Measurements from ENCODE around the gene TBC1D8. TPM values are rescaled to one million over a fixed set of nuclear protein-coding genes. Genes with fewer than 3 reads are reported as not detected.

The TBC1D8 gene
- total RNA-seq, 5 donors from 2014 or later (not counting 1 experiment from before 2014, with no cell fraction given) = 0.40 to 2.1 (median 2.0) TPM

DNA sequence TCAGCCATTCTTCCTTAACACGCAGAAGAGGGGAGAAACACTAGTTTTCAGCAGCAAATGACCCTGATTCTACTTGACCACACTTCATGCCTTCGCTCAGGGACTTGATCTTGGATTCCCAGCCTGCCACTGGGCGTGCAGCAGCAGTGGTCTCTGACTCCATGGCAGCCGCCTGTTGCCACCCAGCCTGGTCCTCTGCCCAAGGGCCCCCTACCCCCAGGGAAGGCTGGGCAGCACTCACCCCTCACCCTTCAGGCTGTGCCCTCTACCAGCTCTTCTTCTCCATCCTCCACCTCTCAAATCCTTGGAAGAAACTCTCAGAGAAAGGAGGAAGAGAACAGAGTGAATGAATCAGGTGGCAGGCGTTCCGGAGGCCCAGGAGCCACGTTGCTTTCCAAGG lies 181.2 kb downstream of the TBC1D8 start:
- POLR2A ChIA-PET = no interaction called here
- no peak overlapping the region for H3K4me3 ChIP-seq (ENCODE audit: control insufficient read depth in 1 of 2, extremely low read depth in 1 of 2, low read length in 1 of 2)
- 86% methylated on average over 7 of the region's 7 CpGs for WGBS (ENCODE audit: insufficient coverage)
- H3K27ac ChIP-seq (ENCODE audit: low read length) = no peak overlapping the region
- Mint-ChIP-seq H3K9me3 (no peaks in the 10 kb centered on the region), H3K4me3 (no peak overlapping the region), H3K27ac (no peak overlapping the region), H3K27me3 (peaks cover 0 to 3% of the 10 kb centered on the region in 2 donors), H3K4me1 (no peaks in the 10 kb centered on the region), H3K36me3 (no peaks in the 10 kb centered on the region)
- H3K9me3 ChIP-seq = no peaks in the 10 kb centered on the region
- H3K36me3 ChIP-seq (ENCODE audit: control insufficient read depth in 2 of 2, extremely low read depth in 1 of 2, insufficient read depth in 1 of 2, low read length in 1 of 2) = no peaks in the 10 kb centered on the region
- H3K27me3 ChIP-seq (replicated peaks in 1 of 2; ENCODE audit: control insufficient read depth in 2 of 2, extremely low read depth in 1 of 2, insufficient read depth in 2 of 2, low read length in 1 of 2) = peaks cover 0 to 17% of the 10 kb centered on the region in 2 experiments
- ATAC-seq (replicated peaks in 1 of 4) (no peak), DNase-seq (no peak)
- CTCF ChIA-PET = no interaction called here
- H3K4me1 ChIP-seq (ENCODE audit: control insufficient read depth in 1 of 2, extremely low read depth in 1 of 2, insufficient read depth in 2 of 2, low read length in 2 of 2) = no peaks in the 10 kb centered on the region

DNA sequence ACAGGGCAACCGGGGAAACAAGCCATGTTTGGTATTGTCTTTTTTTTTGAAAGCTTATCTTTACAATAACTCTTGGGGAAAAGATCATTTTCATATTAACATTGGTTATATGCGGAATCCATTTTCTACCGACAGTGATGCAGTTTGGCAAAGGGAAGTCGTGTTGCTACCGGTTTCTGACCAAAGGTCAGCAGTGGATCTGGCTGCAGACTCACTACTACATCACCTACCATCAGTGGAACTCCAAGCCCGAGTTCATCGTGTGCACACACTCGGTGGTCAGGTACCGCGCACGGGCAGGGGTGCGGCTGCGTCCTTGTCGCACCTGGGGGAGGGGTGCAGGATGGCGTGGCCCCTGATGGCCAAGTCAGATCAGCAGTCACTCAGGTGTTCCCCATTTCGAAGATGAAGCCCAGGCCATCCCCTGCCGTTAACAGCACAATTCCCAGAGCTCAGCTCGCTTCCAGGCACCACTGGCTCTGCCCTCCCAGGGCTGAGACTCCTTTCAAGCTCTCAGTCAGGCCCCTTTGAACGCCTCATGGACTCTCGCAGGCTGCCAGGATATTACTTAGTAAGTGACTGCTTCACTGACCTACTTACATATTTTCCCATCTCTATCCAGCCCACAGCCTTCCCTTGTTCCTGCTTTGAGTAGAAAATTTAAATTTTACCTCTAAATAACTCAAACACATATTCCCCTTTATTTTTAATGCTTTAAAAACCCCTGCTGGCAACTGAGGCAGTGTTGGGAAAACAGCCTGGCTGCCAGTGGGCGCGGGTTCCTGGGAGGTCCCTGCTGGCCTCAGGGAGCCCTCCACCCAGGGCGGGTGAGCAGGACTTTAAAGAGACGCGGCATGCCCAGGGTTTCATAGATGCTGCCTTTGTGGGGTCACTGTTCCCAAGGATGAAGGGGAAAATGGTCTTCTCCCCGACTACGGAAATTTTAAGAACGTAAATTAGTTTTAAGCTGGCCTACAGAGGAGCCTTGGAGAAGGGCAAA lies 182.7 kb downstream of the TBC1D8 start:
- POLR2A ChIA-PET = no interaction called here
- H3K27me3 ChIP-seq (replicated peaks in 1 of 2; ENCODE audit: control insufficient read depth in 2 of 2, extremely low read depth in 1 of 2, insufficient read depth in 2 of 2, low read length in 1 of 2) = peaks cover 0 to 13% of the 10 kb centered on the region in 2 experiments
- CTCF ChIA-PET = no interaction called here
- ATAC-seq (replicated peaks in 1 of 4) = no peak
- no peak overlapping the region for H3K4me3 ChIP-seq (ENCODE audit: control insufficient read depth in 1 of 2, extremely low read depth in 1 of 2, low read length in 1 of 2)
- H3K9me3 Mint-ChIP-seq = no peaks in the 10 kb centered on the region
- DNase-seq = no peak
- H3K27ac Mint-ChIP-seq = no peak overlapping the region
- H3K4me1 ChIP-seq (ENCODE audit: control insufficient read depth in 1 of 2, extremely low read depth in 1 of 2, insufficient read depth in 2 of 2, low read length in 2 of 2) = peaks cover 4 to 9% of the 10 kb centered on the region in 2 experiments
- no peaks in the 10 kb centered on the region for H3K36me3 Mint-ChIP-seq
- no peaks in the 10 kb centered on the region for H3K36me3 ChIP-seq (ENCODE audit: control insufficient read depth in 2 of 2, extremely low read depth in 1 of 2, insufficient read depth in 1 of 2, low read length in 1 of 2)
- H3K4me3 Mint-ChIP-seq = no peak overlapping the region
- H3K27ac ChIP-seq (ENCODE audit: low read length) = no peak overlapping the region
- WGBS (ENCODE audit: insufficient coverage) = 86% methylated on average over 24 of the region's 28 CpGs
- peaks cover 7 to 9% (median 8%) of the 10 kb centered on the region in 3 donors for H3K4me1 Mint-ChIP-seq
- H3K9me3 ChIP-seq = no peaks in the 10 kb centered on the region
- peaks cover 0 to 3% of the 10 kb centered on the region in 2 donors for H3K27me3 Mint-ChIP-seq

- CTCF ChIA-PET = no interaction called here
- Mint-ChIP-seq H3K9me3 (no peaks in the 10 kb centered on the region), H3K4me3 (no peak overlapping the region), H3K27me3 (peaks cover 0 to 3% of the 10 kb centered on the region in 2 donors), H3K36me3 (no peaks in the 10 kb centered on the region), H3K4me1 (peaks cover 7 to 9% (median 8%) of the 10 kb centered on the region in 3 donors), H3K27ac (no peak overlapping the region)
- Histone ChIP-seq H3K36me3 (ENCODE audit: control insufficient read depth in 2 of 2, extremely low read depth in 1 of 2, insufficient read depth in 1 of 2, low read length in 1 of 2) (no peaks in the 10 kb centered on the region), H3K9me3 (no peaks in the 10 kb centered on the region), H3K4me3 (ENCODE audit: control insufficient read depth in 1 of 2, extremely low read depth in 1 of 2, low read length in 1 of 2) (no peak overlapping the region), H3K27ac (ENCODE audit: low read length) (no peak overlapping the region), H3K4me1 (ENCODE audit: control insufficient read depth in 1 of 2, extremely low read depth in 1 of 2, insufficient read depth in 2 of 2, low read length in 2 of 2) (peaks cover 4 to 9% of the 10 kb centered on the region in 2 experiments), H3K27me3 (replicated peaks in 1 of 2; ENCODE audit: control insufficient read depth in 2 of 2, extremely low read depth in 1 of 2, insufficient read depth in 2 of 2, low read length in 1 of 2) (peaks cover 0 to 13% of the 10 kb centered on the region in 2 experiments)
- POLR2A ChIA-PET = no interaction called here
- ATAC-seq (replicated peaks in 1 of 4) = no peak
- 83% methylated on average over 4 of the region's 8 CpGs for WGBS (ENCODE audit: insufficient coverage)
- no peak for DNase-seq
These were observed 183.5 kb downstream of the TBC1D8 start for GRCh38 chr2:100967716-100968115.

- H3K4me1 ChIP-seq (ENCODE audit: control insufficient read depth in 1 of 2, extremely low read depth in 1 of 2, insufficient read depth in 2 of 2, low read length in 2 of 2) = peaks cover 4 to 9% of the 10 kb centered on the region in 2 experiments
- Mint-ChIP-seq H3K4me3 (no peak overlapping the region), H3K4me1 (peaks cover 7 to 9% (median 8%) of the 10 kb centered on the region in 3 donors), H3K36me3 (no peaks in the 10 kb centered on the region), H3K27me3 (no peaks in the 10 kb centered on the region), H3K9me3 (no peaks in the 10 kb centered on the region), H3K27ac (no peak overlapping the region)
- no peak for DNase-seq
- ChIA-PET CTCF (no interaction called here), POLR2A (no interaction called here)
- no peaks in the 10 kb centered on the region for H3K36me3 ChIP-seq (ENCODE audit: control insufficient read depth in 2 of 2, extremely low read depth in 1 of 2, insufficient read depth in 1 of 2, low read length in 1 of 2)
- H3K9me3 ChIP-seq = no peaks in the 10 kb centered on the region
- WGBS (ENCODE audit: insufficient coverage) = 94% methylated on average over 2 of the region's 5 CpGs
- no peak for ATAC-seq (replicated peaks in 1 of 4)
- H3K27ac ChIP-seq (ENCODE audit: low read length) = no peak overlapping the region
- no peak overlapping the region for H3K4me3 ChIP-seq (ENCODE audit: control insufficient read depth in 1 of 2, extremely low read depth in 1 of 2, low read length in 1 of 2)
- peaks cover 0 to 8% of the 10 kb centered on the region in 2 experiments for H3K27me3 ChIP-seq (replicated peaks in 1 of 2; ENCODE audit: control insufficient read depth in 2 of 2, extremely low read depth in 1 of 2, insufficient read depth in 2 of 2, low read length in 1 of 2)
These were observed 185.6 kb downstream of the TBC1D8 start for GRCh38 chr2:100965596-100965995.

- H3K36me3 Mint-ChIP-seq = no peaks in the 10 kb centered on the region
- ATAC-seq (replicated peaks in 1 of 4) = no peak
- Histone ChIP-seq H3K4me3 (ENCODE audit: control insufficient read depth in 1 of 2, extremely low read depth in 1 of 2, low read length in 1 of 2) (no peak overlapping the region), H3K36me3 (ENCODE audit: control insufficient read depth in 2 of 2, extremely low read depth in 1 of 2, insufficient read depth in 1 of 2, low read length in 1 of 2) (no peaks in the 10 kb centered on the region), H3K27me3 (replicated peaks in 1 of 2; ENCODE audit: control insufficient read depth in 2 of 2, extremely low read depth in 1 of 2, insufficient read depth in 2 of 2, low read length in 1 of 2) (peaks cover 0 to 3% of the 10 kb centered on the region in 2 experiments), H3K9me3 (no peaks in the 10 kb centered on the region), H3K4me1 (ENCODE audit: control insufficient read depth in 1 of 2, extremely low read depth in 1 of 2, insufficient read depth in 2 of 2, low read length in 2 of 2) (peaks cover 4 to 9% of the 10 kb centered on the region in 2 experiments), H3K27ac (ENCODE audit: low read length) (no peak overlapping the region)
- ChIA-PET CTCF (interaction anchor here in 1 of 2 donors (0.7 kb wide), 1 partner anchor 40 kb away, joined by 4 read pairs; no protein-coding TSS in a partner anchor), POLR2A (interaction anchor here in 1 of 2 donors (0.7 kb wide), 1 partner anchor 1621 kb away, joined by 3 read pairs; no protein-coding TSS in a partner anchor)
- 86% methylated on average over 4 of the region's 11 CpGs for WGBS (ENCODE audit: insufficient coverage)
- H3K27ac Mint-ChIP-seq = no peak overlapping the region
- H3K4me1 Mint-ChIP-seq = peaks cover 7 to 9% (median 8%) of the 10 kb centered on the region in 3 donors
- no peaks in the 10 kb centered on the region for H3K9me3 Mint-ChIP-seq
- no peak for DNase-seq
- no peak overlapping the region for H3K4me3 Mint-ChIP-seq
- H3K27me3 Mint-ChIP-seq = no peaks in the 10 kb centered on the region
These were observed 186.5 kb downstream of the TBC1D8 start for GRCh38 chr2:100964681-100965169.

DNA sequence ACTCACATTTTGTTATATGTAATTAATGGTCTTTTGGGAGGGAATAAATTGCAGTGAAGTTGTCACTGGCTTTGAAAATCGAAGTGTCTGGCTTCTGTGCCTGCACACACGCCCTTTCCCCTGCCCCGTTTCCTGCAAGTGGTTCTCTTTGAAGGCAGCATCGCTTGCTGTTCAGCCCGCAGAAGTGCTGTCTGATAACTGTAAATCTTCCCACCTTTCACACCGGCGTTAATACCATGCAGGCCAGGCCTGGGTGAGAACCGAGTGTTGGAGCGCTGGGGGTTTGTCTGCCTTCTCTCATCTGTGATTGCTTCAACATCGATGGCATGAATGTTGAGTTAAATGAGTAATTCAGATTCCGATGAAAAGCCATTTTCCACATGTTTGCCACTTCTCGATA lies 187.0 kb downstream of the TBC1D8 start:
- Histone ChIP-seq H3K36me3 (ENCODE audit: control insufficient read depth in 2 of 2, extremely low read depth in 1 of 2, insufficient read depth in 1 of 2, low read length in 1 of 2) (no peaks in the 10 kb centered on the region), H3K9me3 (no peaks in the 10 kb centered on the region), H3K27ac (ENCODE audit: low read length) (no peak overlapping the region), H3K4me1 (ENCODE audit: control insufficient read depth in 1 of 2, extremely low read depth in 1 of 2, insufficient read depth in 2 of 2, low read length in 2 of 2) (peaks cover 4 to 9% of the 10 kb centered on the region in 2 experiments), H3K27me3 (replicated peaks in 1 of 2; ENCODE audit: control insufficient read depth in 2 of 2, extremely low read depth in 1 of 2, insufficient read depth in 2 of 2, low read length in 1 of 2) (peaks cover 0 to 3% of the 10 kb centered on the region in 2 experiments), H3K4me3 (ENCODE audit: control insufficient read depth in 1 of 2, extremely low read depth in 1 of 2, low read length in 1 of 2) (no peak overlapping the region)
- H3K4me1 Mint-ChIP-seq = peaks cover 7 to 9% (median 8%) of the 10 kb centered on the region in 3 donors
- POLR2A ChIA-PET = interaction anchor here in 1 of 2 donors (0.7 kb wide), 1 partner anchor 1622 kb away, joined by 3 read pairs; no protein-coding TSS in a partner anchor
- H3K4me3 Mint-ChIP-seq = no peak overlapping the region
- ATAC-seq (replicated peaks in 1 of 4) (peak; percentile 45 to 82 (median 72)), DNase-seq (peak in 18 of 35 experiments; percentile 8 to 38 (median 19))
- 50% methylated on average over 8 of the region's 12 CpGs for WGBS (ENCODE audit: insufficient coverage)
- H3K27ac Mint-ChIP-seq = peak overlapping the region; percentile 29 to 46
- H3K27me3 Mint-ChIP-seq = no peaks in the 10 kb centered on the region
- H3K36me3 Mint-ChIP-seq = no peaks in the 10 kb centered on the region
- no peaks in the 10 kb centered on the region for H3K9me3 Mint-ChIP-seq
- CTCF ChIA-PET = interaction anchor here (0.6 to 0.7 kb wide), 2 partner anchors 40 to 498 kb away, joined by 4 to 5 read pairs; no protein-coding TSS in a partner anchor

Measured in T-cell (primary cell).